Midbrain (tissue), 1 donor: ENCODE measurements around the gene TEX13C.
"Not testable (repeated sequence)": the region's sequence is repeated elsewhere in the genome, so short reads cannot be mapped to it uniquely, and the experiment has no call there.

Experiments used
- DNase-seq: peaks from one replicate; lab custom pipeline; 2025; lab: John Stamatoyannopoulos, UW

TEX13C gene

GRCh38 chrX:125319646-125320521 is at the start of gene TEX13C:
Gene TEX13C (plus strand): TSS chrX:125319871. CDS start chrX:125320120, 249 bp downstream.
- DNase-seq = no peak

- DNase-seq = no peak
Measured at GRCh38 chrX:125287282-125287681, 32.4 kb upstream of the TEX13C start.

- no peak for DNase-seq
Measured at GRCh38 chrX:125288343-125288742, 31.3 kb upstream of the TEX13C start.

GRCh38 chrX:125289209-125289608 is 30.5 kb upstream of the TEX13C start:
- DNase-seq = no peak

GRCh38 chrX:125289920-125290319 is 29.8 kb upstream of the TEX13C start:
- DNase-seq = no peak

- no peak for DNase-seq
Measured at GRCh38 chrX:125291124-125291523, 28.5 kb upstream of the TEX13C start.

- no peak for DNase-seq
Measured at GRCh38 chrX:125293850-125294780, 25.6 kb upstream of the TEX13C start.

GRCh38 chrX:125295337-125295736 is 24.3 kb upstream of the TEX13C start:
- no peak for DNase-seq

GRCh38 chrX:125298871-125299270 is 20.8 kb upstream of the TEX13C start:
- no peak for DNase-seq

GRCh38 chrX:125306335-125306866 is 13.3 kb upstream of the TEX13C start:
- DNase-seq = no peak

- DNase-seq = no peak
Measured at GRCh38 chrX:125308653-125309052, 11.0 kb upstream of the TEX13C start.

GRCh38 chrX:125319166-125319565 is 505 bp upstream of the TEX13C start:
- not testable (repeated sequence) for DNase-seq

GRCh38 chrX:125322431-125322830 is 2.8 kb downstream of the TEX13C start:
- no peak for DNase-seq

- DNase-seq = no peak
Measured at GRCh38 chrX:125326599-125326998, 6.9 kb downstream of the TEX13C start.

- DNase-seq = no peak
Measured at GRCh38 chrX:125327891-125328290, 8.2 kb downstream of the TEX13C start.

GRCh38 chrX:125333583-125333982 is 13.9 kb downstream of the TEX13C start:
- no peak for DNase-seq

- no peak for DNase-seq
Measured at GRCh38 chrX:125340490-125340889, 20.8 kb downstream of the TEX13C start.

- no peak for DNase-seq
Measured at GRCh38 chrX:125374169-125374568, 54.5 kb downstream of the TEX13C start.
